ENCODE measurements around the gene RRBP1.

Gene RRBP1

GRCh38 chr20:17682103-17682888 lies at the start of gene RRBP1:
TSS of gene RRBP1 (minus strand) at chr20:17682242. CDS start at chr20:17660507, 21,735 bp downstream.
- peak; percentile 99 for DNase-seq (ENCODE audit: low spot score)

GRCh38 chr20:17731233-17731632 lies 49.2 kb upstream of the RRBP1 start:
- no peak for DNase-seq (ENCODE audit: low spot score)

GRCh38 chr20:17730071-17730470 lies 48.0 kb upstream of the RRBP1 start:
- no peak for DNase-seq (ENCODE audit: low spot score)

GRCh38 chr20:17728074-17728473 lies 46.0 kb upstream of the RRBP1 start:
- DNase-seq (ENCODE audit: low spot score) = no peak

GRCh38 chr20:17727351-17727750 lies 45.3 kb upstream of the RRBP1 start:
- DNase-seq (ENCODE audit: low spot score) = no peak

GRCh38 chr20:17726902-17727301 lies 44.9 kb upstream of the RRBP1 start:
- DNase-seq (ENCODE audit: low spot score) = no peak

- DNase-seq (ENCODE audit: low spot score) = no peak
Observed at GRCh38 chr20:17725094-17725835, 43.2 kb upstream of the RRBP1 start.

GRCh38 chr20:17723301-17723691 lies 41.3 kb upstream of the RRBP1 start:
- DNase-seq (ENCODE audit: low spot score) = no peak

- no peak for DNase-seq (ENCODE audit: low spot score)
Observed at GRCh38 chr20:17722493-17723300, 40.7 kb upstream of the RRBP1 start.

- no peak for DNase-seq (ENCODE audit: low spot score)
Observed at GRCh38 chr20:17721802-17722486, 39.9 kb upstream of the RRBP1 start.

GRCh38 chr20:17720755-17721154 lies 38.7 kb upstream of the RRBP1 start:
- DNase-seq (ENCODE audit: low spot score) = no peak

- DNase-seq (ENCODE audit: low spot score) = no peak
Observed at GRCh38 chr20:17716331-17716730, 34.3 kb upstream of the RRBP1 start.

- no peak for DNase-seq (ENCODE audit: low spot score)
Observed at GRCh38 chr20:17715075-17715474, 33.0 kb upstream of the RRBP1 start.

GRCh38 chr20:17714597-17714996 lies 32.6 kb upstream of the RRBP1 start:
- DNase-seq (ENCODE audit: low spot score) = no peak

GRCh38 chr20:17712708-17713107 lies 30.7 kb upstream of the RRBP1 start:
- no peak for DNase-seq (ENCODE audit: low spot score)

GRCh38 chr20:17712201-17712600 lies 30.2 kb upstream of the RRBP1 start:
- no peak for DNase-seq (ENCODE audit: low spot score)

- DNase-seq (ENCODE audit: low spot score) = no peak
Observed at GRCh38 chr20:17711267-17711627, 29.2 kb upstream of the RRBP1 start.

- no peak for DNase-seq (ENCODE audit: low spot score)
Observed at GRCh38 chr20:17710379-17711266, 28.6 kb upstream of the RRBP1 start.

GRCh38 chr20:17709361-17710293 lies 27.6 kb upstream of the RRBP1 start:
- no peak for DNase-seq (ENCODE audit: low spot score)
